GM20431 (cell line): Measurements from ENCODE around the gene YWHAB.
"Not testable (repeated sequence)": the region's sequence is repeated elsewhere in the genome, so short reads cannot be mapped to it uniquely, and the experiment has no call there.

ENCODE experiments used
- in situ Hi-C: fragments of 300-500 bp; cut with MseI, MboI; formaldehyde crosslinking; loops from one replicate; pipeline ENCODE4 v1.15.0; 2020; ENCODE audit warnings: low sequenced_read_pairs; ENCODE audit not compliant: unreplicated experiment

Gene YWHAB

GRCh38 chr20:44885392-44886265, at the start of gene YWHAB:
Gene YWHAB (plus strand): TSS chr20:44885705. CDS start chr20:44901534, 15,829 bp downstream.
- in situ Hi-C loops: no loop called here

- in situ Hi-C loops: no loop called here
Measured at GRCh38 chr20:44836601-44837120, 48.8 kb upstream of the YWHAB start.

GRCh38 chr20:44837946-44838345, 47.6 kb upstream of the YWHAB start:
- in situ Hi-C loops: no loop called here

- in situ Hi-C loops: no loop called here
Measured at GRCh38 chr20:44838521-44838920, 47.0 kb upstream of the YWHAB start.

- in situ Hi-C loops: no loop called here
Measured at GRCh38 chr20:44839481-44839880, 46.0 kb upstream of the YWHAB start.

GRCh38 chr20:44840826-44841225, 44.7 kb upstream of the YWHAB start:
- in situ Hi-C loops: no loop called here

- in situ Hi-C loops: no loop called here
Measured at GRCh38 chr20:44841955-44842354, 43.5 kb upstream of the YWHAB start.

GRCh38 chr20:44843876-44844275, 41.6 kb upstream of the YWHAB start:
- in situ Hi-C loops: no loop called here

GRCh38 chr20:44848254-44849015, 37.1 kb upstream of the YWHAB start:
- in situ Hi-C loops: no loop called here

GRCh38 chr20:44849703-44850102, 35.8 kb upstream of the YWHAB start:
- in situ Hi-C loops: no loop called here

- in situ Hi-C loops: no loop called here
Measured at GRCh38 chr20:44850272-44850671, 35.2 kb upstream of the YWHAB start.

- in situ Hi-C loops: no loop called here
Measured at GRCh38 chr20:44850837-44851236, 34.7 kb upstream of the YWHAB start.

- in situ Hi-C loops: no loop called here
Measured at GRCh38 chr20:44851545-44851944, 34.0 kb upstream of the YWHAB start.

- in situ Hi-C loops: no loop called here
Measured at GRCh38 chr20:44856442-44856841, 29.1 kb upstream of the YWHAB start.

GRCh38 chr20:44856856-44857448, 28.6 kb upstream of the YWHAB start:
- in situ Hi-C loops: no loop called here

- in situ Hi-C loops: no loop called here
Measured at GRCh38 chr20:44858606-44859360, 26.7 kb upstream of the YWHAB start.

- in situ Hi-C loops: no loop called here
Measured at GRCh38 chr20:44861531-44862006, 23.9 kb upstream of the YWHAB start.

- in situ Hi-C loops: no loop called here
Measured at GRCh38 chr20:44862286-44862685, 23.2 kb upstream of the YWHAB start.

GRCh38 chr20:44863365-44864084, 22.0 kb upstream of the YWHAB start:
- in situ Hi-C loops: not testable (repeated sequence)
